ENCODE results near the gene GPR143.
"Not testable (repeated sequence)": the region's sequence is repeated elsewhere in the genome, so short reads cannot be mapped to it uniquely, and the experiment has no call there.

Gene GPR143

DNA sequence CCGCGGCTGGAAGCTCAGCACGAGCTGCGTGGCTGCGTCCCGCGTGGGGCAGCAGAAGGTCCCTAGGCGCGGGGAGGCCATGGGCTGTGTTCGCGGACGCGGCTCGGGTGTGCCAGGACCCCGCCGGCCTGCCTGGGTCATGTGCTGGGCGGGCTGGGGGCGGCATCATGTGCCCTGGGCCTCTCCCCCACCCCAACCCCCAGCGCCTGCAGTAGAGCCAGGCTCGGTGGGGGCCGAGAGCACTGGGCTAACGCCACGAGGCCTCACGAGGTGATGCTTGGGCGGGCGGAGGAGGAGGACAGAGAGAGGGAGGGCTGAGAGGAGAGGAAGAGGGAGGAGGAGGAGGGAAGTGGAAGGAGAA lies at the start of gene GPR143:
Gene GPR143, minus strand, starts transcription at position 111 of the 361 bp plus-strand sequence. Its CDS starts 30 bp downstream, at position 81.
- H3K27me3 ChIP-seq (ENCODE audit: control insufficient read depth, insufficient read depth, low read length), result no peaks in the 10 kb centered on the region
- peak within 1 kb of the TSS; percentile 49 for H3K4me3 ChIP-seq (ENCODE audit: low read length)
- H3K9ac ChIP-seq (ENCODE audit: low read length), result peak within 1 kb of the TSS; percentile 48
- no peaks in the 10 kb centered on the region for H3K9me3 ChIP-seq (ENCODE audit: control insufficient read depth, low read depth, low read length)
- peaks cover 4% of the 10 kb centered on the region for H3K4me1 ChIP-seq (ENCODE audit: control insufficient read depth, low read depth, low read length)
- H3K27ac ChIP-seq (ENCODE audit: low read length), result no peak within 1 kb of the TSS
- H3K36me3 ChIP-seq (ENCODE audit: control insufficient read depth, low read depth, low read length), result no peaks in the 10 kb centered on the region

DNA sequence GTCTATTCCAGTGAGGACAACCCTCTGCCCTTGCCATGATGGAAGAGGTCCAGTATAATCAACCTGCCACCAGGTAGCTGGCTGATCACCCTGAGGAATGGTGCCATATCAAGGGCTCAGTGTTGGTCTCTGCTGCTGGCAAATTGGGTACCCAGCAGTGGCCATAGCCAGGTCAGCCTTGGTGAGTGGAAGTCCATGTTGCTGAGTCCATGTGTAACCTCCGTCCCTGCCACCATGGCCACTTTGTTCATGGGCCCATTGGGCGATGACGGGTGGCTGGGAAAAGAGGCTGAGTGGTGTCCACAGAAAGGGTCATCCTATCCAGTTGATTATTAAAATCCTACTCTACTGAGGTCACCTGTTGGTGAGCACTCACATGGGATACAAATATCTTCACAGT lies 45.4 kb upstream of the GPR143 start:
- not testable (repeated sequence) for H3K27ac ChIP-seq (ENCODE audit: low read length); H3K9me3 ChIP-seq (ENCODE audit: control insufficient read depth, low read depth, low read length); H3K36me3 ChIP-seq (ENCODE audit: control insufficient read depth, low read depth, low read length); H3K27me3 ChIP-seq (ENCODE audit: control insufficient read depth, insufficient read depth, low read length); H3K4me3 ChIP-seq (ENCODE audit: low read length); H3K9ac ChIP-seq (ENCODE audit: low read length)
- peaks cover 15% of the 10 kb centered on the region for H3K4me1 ChIP-seq (ENCODE audit: control insufficient read depth, low read depth, low read length)

DNA sequence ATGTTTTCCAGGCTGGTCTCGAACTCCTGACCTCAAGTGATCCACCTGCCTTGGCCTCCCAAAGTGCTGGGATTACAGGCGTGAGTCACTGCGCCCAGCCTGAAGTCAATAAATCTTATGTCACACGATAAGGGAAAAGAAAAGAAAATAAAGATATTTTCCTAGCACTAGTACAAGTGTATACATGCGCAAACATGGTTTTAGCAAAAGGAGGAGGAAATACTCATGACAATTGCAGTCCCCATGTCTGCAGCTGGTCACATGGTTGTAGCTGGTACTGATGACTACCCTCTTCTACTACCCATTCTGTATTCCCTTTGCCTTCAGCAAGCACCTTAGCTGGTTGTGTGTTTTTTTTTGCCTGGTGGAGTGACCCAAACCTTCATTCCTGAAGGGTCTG lies 44.2 kb upstream of the GPR143 start:
- H3K36me3 ChIP-seq (ENCODE audit: control insufficient read depth, low read depth, low read length); H3K9ac ChIP-seq (ENCODE audit: low read length); H3K27me3 ChIP-seq (ENCODE audit: control insufficient read depth, insufficient read depth, low read length); H3K4me3 ChIP-seq (ENCODE audit: low read length); H3K9me3 ChIP-seq (ENCODE audit: control insufficient read depth, low read depth, low read length); H3K27ac ChIP-seq (ENCODE audit: low read length): not testable (repeated sequence)
- peaks cover 12% of the 10 kb centered on the region for H3K4me1 ChIP-seq (ENCODE audit: control insufficient read depth, low read depth, low read length)

GRCh38 chrX:9807355-9808182 lies 41.9 kb upstream of the GPR143 start:
- peaks cover 12% of the 10 kb centered on the region for H3K4me1 ChIP-seq (ENCODE audit: control insufficient read depth, low read depth, low read length)
- H3K4me3 ChIP-seq (ENCODE audit: low read length), result no peak overlapping the region
- no peaks in the 10 kb centered on the region for H3K27me3 ChIP-seq (ENCODE audit: control insufficient read depth, insufficient read depth, low read length)
- no peaks in the 10 kb centered on the region for H3K9me3 ChIP-seq (ENCODE audit: control insufficient read depth, low read depth, low read length)
- no peak overlapping the region for H3K9ac ChIP-seq (ENCODE audit: low read length)
- H3K36me3 ChIP-seq (ENCODE audit: control insufficient read depth, low read depth, low read length), result no peaks in the 10 kb centered on the region
- no peak overlapping the region for H3K27ac ChIP-seq (ENCODE audit: low read length)

GRCh38 chrX:9805956-9806355 lies 40.3 kb upstream of the GPR143 start:
- H3K9me3 ChIP-seq (ENCODE audit: control insufficient read depth, low read depth, low read length), result no peaks in the 10 kb centered on the region
- H3K9ac ChIP-seq (ENCODE audit: low read length), result no peak overlapping the region
- H3K4me3 ChIP-seq (ENCODE audit: low read length), result no peak overlapping the region
- H3K27me3 ChIP-seq (ENCODE audit: control insufficient read depth, insufficient read depth, low read length), result no peaks in the 10 kb centered on the region
- H3K36me3 ChIP-seq (ENCODE audit: control insufficient read depth, low read depth, low read length), result no peaks in the 10 kb centered on the region
- H3K4me1 ChIP-seq (ENCODE audit: control insufficient read depth, low read depth, low read length), result peaks cover 12% of the 10 kb centered on the region
- no peak overlapping the region for H3K27ac ChIP-seq (ENCODE audit: low read length)

GRCh38 chrX:9804444-9804843 lies 38.8 kb upstream of the GPR143 start:
- Histone ChIP-seq H3K4me3 (ENCODE audit: low read length) (no peak overlapping the region), H3K9ac (ENCODE audit: low read length) (no peak overlapping the region), H3K9me3 (ENCODE audit: control insufficient read depth, low read depth, low read length) (no peaks in the 10 kb centered on the region), H3K36me3 (ENCODE audit: control insufficient read depth, low read depth, low read length) (no peaks in the 10 kb centered on the region), H3K4me1 (ENCODE audit: control insufficient read depth, low read depth, low read length) (peaks cover 12% of the 10 kb centered on the region), H3K27me3 (ENCODE audit: control insufficient read depth, insufficient read depth, low read length) (no peaks in the 10 kb centered on the region), H3K27ac (ENCODE audit: low read length) (no peak overlapping the region)

GRCh38 chrX:9802737-9803136 lies 37.1 kb upstream of the GPR143 start:
- H3K4me3 ChIP-seq (ENCODE audit: low read length), result no peak overlapping the region
- no peak overlapping the region for H3K9ac ChIP-seq (ENCODE audit: low read length)
- H3K27ac ChIP-seq (ENCODE audit: low read length), result no peak overlapping the region
- H3K27me3 ChIP-seq (ENCODE audit: control insufficient read depth, insufficient read depth, low read length), result no peaks in the 10 kb centered on the region
- H3K9me3 ChIP-seq (ENCODE audit: control insufficient read depth, low read depth, low read length), result no peaks in the 10 kb centered on the region
- peaks cover 20% of the 10 kb centered on the region for H3K4me1 ChIP-seq (ENCODE audit: control insufficient read depth, low read depth, low read length)
- no peaks in the 10 kb centered on the region for H3K36me3 ChIP-seq (ENCODE audit: control insufficient read depth, low read depth, low read length)

GRCh38 chrX:9797384-9798360 lies 32.0 kb upstream of the GPR143 start:
- H3K4me3 ChIP-seq (ENCODE audit: low read length), result no peak overlapping the region
- H3K27ac ChIP-seq (ENCODE audit: low read length), result no peak overlapping the region
- no peaks in the 10 kb centered on the region for H3K9me3 ChIP-seq (ENCODE audit: control insufficient read depth, low read depth, low read length)
- no peaks in the 10 kb centered on the region for H3K36me3 ChIP-seq (ENCODE audit: control insufficient read depth, low read depth, low read length)
- H3K9ac ChIP-seq (ENCODE audit: low read length), result no peak overlapping the region
- H3K4me1 ChIP-seq (ENCODE audit: control insufficient read depth, low read depth, low read length), result peaks cover 21% of the 10 kb centered on the region
- H3K27me3 ChIP-seq (ENCODE audit: control insufficient read depth, insufficient read depth, low read length), result no peaks in the 10 kb centered on the region

- Histone ChIP-seq H3K4me3 (ENCODE audit: low read length) (no peak overlapping the region), H3K27me3 (ENCODE audit: control insufficient read depth, insufficient read depth, low read length) (no peaks in the 10 kb centered on the region), H3K36me3 (ENCODE audit: control insufficient read depth, low read depth, low read length) (no peaks in the 10 kb centered on the region), H3K9me3 (ENCODE audit: control insufficient read depth, low read depth, low read length) (no peaks in the 10 kb centered on the region), H3K4me1 (ENCODE audit: control insufficient read depth, low read depth, low read length) (peaks cover 44% of the 10 kb centered on the region), H3K27ac (ENCODE audit: low read length) (no peak overlapping the region), H3K9ac (ENCODE audit: low read length) (no peak overlapping the region)
Measured at GRCh38 chrX:9794495-9794894, 28.8 kb upstream of the GPR143 start.

DNA sequence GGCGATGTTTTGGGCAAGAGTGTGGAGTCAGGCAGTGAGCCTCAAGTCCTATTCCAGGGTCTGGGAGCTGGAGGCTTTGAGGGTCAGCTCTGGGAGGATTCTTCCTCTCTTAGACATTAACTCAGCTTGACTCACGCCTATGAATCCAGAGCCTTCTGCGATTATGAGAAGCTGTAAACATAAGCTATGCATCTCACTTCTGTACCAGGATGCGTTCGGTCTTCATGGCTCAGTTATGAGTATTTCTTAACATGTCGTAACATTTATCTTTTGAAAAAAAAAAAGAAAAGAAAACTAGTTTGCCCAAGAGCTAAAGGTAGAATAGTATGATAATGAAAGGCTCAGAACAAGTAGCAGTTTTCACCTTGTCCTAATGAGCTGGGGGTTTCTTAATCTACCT lies 25.2 kb upstream of the GPR143 start:
- H3K36me3 ChIP-seq (ENCODE audit: control insufficient read depth, low read depth, low read length), result no peaks in the 10 kb centered on the region
- H3K9me3 ChIP-seq (ENCODE audit: control insufficient read depth, low read depth, low read length), result no peaks in the 10 kb centered on the region
- peaks cover 9% of the 10 kb centered on the region for H3K27me3 ChIP-seq (ENCODE audit: control insufficient read depth, insufficient read depth, low read length)
- H3K4me1 ChIP-seq (ENCODE audit: control insufficient read depth, low read depth, low read length), result peaks cover 43% of the 10 kb centered on the region
- no peak overlapping the region for H3K4me3 ChIP-seq (ENCODE audit: low read length)
- no peak overlapping the region for H3K27ac ChIP-seq (ENCODE audit: low read length)
- H3K9ac ChIP-seq (ENCODE audit: low read length), result no peak overlapping the region

DNA sequence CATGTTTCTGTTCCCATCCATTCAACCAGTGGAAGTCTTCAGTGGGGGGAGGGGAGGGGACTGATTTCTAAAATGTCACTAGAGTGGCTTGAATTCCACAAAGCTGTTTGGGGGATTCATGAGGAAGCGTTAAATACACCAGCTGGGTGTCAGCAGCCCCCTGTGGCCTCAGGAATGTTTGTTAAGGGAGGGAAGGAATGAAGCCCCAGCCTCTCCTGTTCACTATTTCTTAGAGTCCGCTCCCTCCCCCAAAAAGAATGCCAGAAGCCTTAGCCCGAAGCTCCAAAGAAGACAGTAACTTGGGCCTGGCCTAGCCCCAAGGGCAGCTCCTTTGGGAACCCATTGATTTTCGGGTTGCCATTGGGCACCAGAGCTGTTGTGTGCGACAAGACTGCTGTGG lies 23.9 kb upstream of the GPR143 start:
- no peaks in the 10 kb centered on the region for H3K36me3 ChIP-seq (ENCODE audit: control insufficient read depth, low read depth, low read length)
- H3K4me1 ChIP-seq (ENCODE audit: control insufficient read depth, low read depth, low read length), result peaks cover 47% of the 10 kb centered on the region
- H3K4me3 ChIP-seq (ENCODE audit: low read length), result peak overlapping the region; percentile 73
- H3K9ac ChIP-seq (ENCODE audit: low read length), result no peak overlapping the region
- H3K27me3 ChIP-seq (ENCODE audit: control insufficient read depth, insufficient read depth, low read length), result peaks cover 17% of the 10 kb centered on the region
- H3K27ac ChIP-seq (ENCODE audit: low read length), result peak overlapping the region; percentile 11
- no peaks in the 10 kb centered on the region for H3K9me3 ChIP-seq (ENCODE audit: control insufficient read depth, low read depth, low read length)
